GM08714 (cell line): ENCODE measurements around the gene PRSS33.

Source experiments
- H3K4me3 ChIP-seq: fragments of 200-500 bp; sonication (Bioruptor generic); 2 replicates; pipeline ENCODE4 v1.5.1; 2014; ENCODE audit warnings: mild to moderate bottlenecking, low read length, inconsistent platforms
- ZNF274 ChIP-seq: IDR thresholded peaks from 2 replicates; pipeline ENCODE4 v1.6.1; 2012; ENCODE audit warnings: mild to moderate bottlenecking, low read depth, low read length

PRSS33 gene

GRCh38 chr16:2770057-2770951, 17.1 kb downstream of the PRSS33 start:
- no peak for TF ChIP-seq ZNF274
- H3K4me3 ChIP-seq: no peak overlapping the region

- TF ChIP-seq ZNF274: no peak
- H3K4me3 ChIP-seq: no peak overlapping the region
These were observed 17.7 kb downstream of the PRSS33 start for GRCh38 chr16:2769675-2770056.

- no peak for TF ChIP-seq ZNF274
- no peak overlapping the region for H3K4me3 ChIP-seq
These were observed 18.2 kb downstream of the PRSS33 start for GRCh38 chr16:2769100-2769529.

GRCh38 chr16:2768403-2769089, 18.8 kb downstream of the PRSS33 start:
- TF ChIP-seq ZNF274: no peak

GRCh38 chr16:2767891-2768290, 19.5 kb downstream of the PRSS33 start:
- TF ChIP-seq ZNF274: no peak
- no peak overlapping the region for H3K4me3 ChIP-seq

More at GRCh38 chr16:2768403-2769089, 18.8 kb downstream of the PRSS33 start:
- H3K4me3 ChIP-seq: no peak overlapping the region

GRCh38 chr16:2767140-2767731, 20.1 kb downstream of the PRSS33 start:
- H3K4me3 ChIP-seq: no peak overlapping the region
- no peak for TF ChIP-seq ZNF274

GRCh38 chr16:2766430-2767139, 20.8 kb downstream of the PRSS33 start:
- H3K4me3 ChIP-seq: no peak overlapping the region
- TF ChIP-seq ZNF274: no peak

GRCh38 chr16:2765462-2766404, 21.6 kb downstream of the PRSS33 start:
- no peak overlapping the region for H3K4me3 ChIP-seq
- no peak for TF ChIP-seq ZNF274

GRCh38 chr16:2764718-2765117, 22.6 kb downstream of the PRSS33 start:
- no peak overlapping the region for H3K4me3 ChIP-seq
- TF ChIP-seq ZNF274: no peak

- no peak overlapping the region for H3K4me3 ChIP-seq
- no peak for TF ChIP-seq ZNF274
These were observed 24.2 kb downstream of the PRSS33 start for GRCh38 chr16:2763173-2763572.

GRCh38 chr16:2762711-2763110, 24.6 kb downstream of the PRSS33 start:
- TF ChIP-seq ZNF274: no peak
- no peak overlapping the region for H3K4me3 ChIP-seq

- TF ChIP-seq ZNF274: no peak
These were observed 25.3 kb downstream of the PRSS33 start for GRCh38 chr16:2761886-2762583.

More at GRCh38 chr16:2761886-2762583, 25.3 kb downstream of the PRSS33 start:
- no peak overlapping the region for H3K4me3 ChIP-seq
